PC-3 (cell line): ENCODE data around the gene R3HDM4.

Experiments
- CTCF ChIP-seq: fragments of 300-600 bp; sonication (generic); conservative IDR thresholded peaks from 2 replicates; pipeline ENCODE4 v1.5.1; 2017; ENCODE audit warnings: antibody characterized with exemption, low read depth, mild to moderate bottlenecking, low read length
- EZH2 ChIP-seq: fragments of 300-600 bp; sonication (generic); IDR thresholded peaks from one replicate; pipeline ENCODE4 v1.6.1; 2017; ENCODE audit warnings: antibody characterized with exemption, mild to moderate bottlenecking, low read length; ENCODE audit not compliant: unreplicated experiment

DNA sequence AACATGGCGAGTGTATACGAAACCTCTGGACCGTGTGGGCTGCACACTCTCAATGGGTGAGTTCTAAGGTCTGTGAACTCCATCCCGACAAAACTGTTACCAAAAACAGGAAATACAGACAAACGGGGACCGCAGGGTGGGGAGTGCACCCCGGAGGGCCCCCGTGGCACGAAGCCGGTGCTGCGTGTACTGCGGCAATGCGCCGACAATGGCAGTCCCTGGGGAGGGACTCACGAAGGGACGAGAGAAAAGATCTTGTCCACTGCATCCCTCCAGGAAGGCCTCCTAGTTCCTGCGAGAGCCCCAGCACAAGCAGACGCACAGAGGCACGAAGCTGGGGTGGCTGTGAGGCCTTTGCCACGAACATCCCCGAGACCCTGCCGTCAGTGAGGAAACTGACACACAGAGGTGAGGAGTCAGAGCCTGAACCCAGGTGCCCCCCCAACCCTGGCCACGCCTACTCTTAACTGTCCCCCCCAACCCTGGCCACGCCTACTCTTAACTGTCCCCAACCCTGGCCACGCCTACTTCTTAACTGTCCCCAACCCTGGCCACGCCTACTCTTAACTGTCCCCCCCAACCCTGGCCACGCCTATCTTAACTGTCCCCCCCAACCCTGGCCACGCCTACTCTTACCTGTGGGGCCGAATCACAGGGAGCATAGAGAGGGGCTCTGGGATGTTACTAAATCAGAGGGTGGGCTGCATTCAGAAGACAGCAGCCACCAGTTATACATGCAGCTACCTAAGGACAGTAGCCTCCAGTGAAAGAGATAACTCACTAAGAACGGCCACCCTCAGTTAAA, 24.2 kb downstream of the R3HDM4 start:
- TF ChIP-seq CTCF (no peak), EZH2 (no peak)
